HepG2 (cell line): ENCODE data around the gene P4HTM. TPM values are rescaled to one million over a fixed set of nuclear protein-coding genes. Genes with fewer than 3 reads are reported as not detected.

Experiments
- CCAR2 ChIP-seq: fragments of 200-400 bp; formaldehyde crosslinking; optimal IDR thresholded peaks from 2 replicates; pipeline ENCODE3; 2018; ENCODE audit warnings: low read depth, mild to moderate bottlenecking, low read length, moderate library complexity
- CENPT ChIP-seq: sonication (generic); formaldehyde crosslinking; IDR thresholded peaks from 2 replicates; pipeline ENCODE4 v1.8.0; 2022; ENCODE audit warnings: low read depth, mild to moderate bottlenecking, moderate library complexity, missing genetic modification reagents
- EEA1 ChIP-seq: sonication (generic); formaldehyde crosslinking; IDR thresholded peaks from 2 replicates; pipeline ENCODE4 v1.5.1; 2020; ENCODE audit warnings: mild to moderate bottlenecking, missing genetic modification reagents, borderline replicate concordance
- ELK4 ChIP-seq: sonication (generic); formaldehyde crosslinking; IDR thresholded peaks from 2 replicates; pipeline ENCODE4 v1.9.0; 2021; ENCODE audit warnings: missing genetic modification reagents, borderline replicate concordance
- FOXO1 ChIP-seq: sonication (generic); formaldehyde crosslinking; IDR thresholded peaks from 2 replicates; pipeline ENCODE4 v1.4.0; 2020; ENCODE audit warnings: missing genetic modification reagents
- GTF2F1 ChIP-seq: fragments of 150-350 bp; IDR thresholded peaks from 2 replicates; pipeline ENCODE4 v1.6.1; 2014; ENCODE audit warnings: low read length
- HINFP ChIP-seq: sonication (generic); formaldehyde crosslinking; IDR thresholded peaks from 2 replicates; pipeline ENCODE4 v1.4.0; 2020; ENCODE audit warnings: low read depth, mild to moderate bottlenecking, missing genetic modification reagents
- KAT2B ChIP-seq: fragments of 150-350 bp; IDR thresholded peaks from 2 replicates; pipeline ENCODE4 v1.6.1; 2014; ENCODE audit warnings: low read depth, low read length, borderline replicate concordance
- NKX3-1 ChIP-seq: sonication (generic); formaldehyde crosslinking; IDR thresholded peaks from 2 replicates; pipeline ENCODE4 v1.5.0; 2020; ENCODE audit warnings: missing genetic modification reagents
- RBAK ChIP-seq: sonication (generic); formaldehyde crosslinking; IDR thresholded peaks from 2 replicates; pipeline ENCODE4 v1.5.1; 2020; ENCODE audit warnings: mild to moderate bottlenecking, missing genetic modification reagents
- SAP130 ChIP-seq: IDR thresholded peaks from 2 replicates; pipeline ENCODE4 v1.6.1; 2016; ENCODE audit warnings: low read depth
- SNAPC5 ChIP-seq: sonication (generic); formaldehyde crosslinking; IDR thresholded peaks from 2 replicates; pipeline ENCODE4 v1.8.1; 2023; ENCODE audit warnings: mild to moderate bottlenecking, missing genetic modification reagents, borderline replicate concordance
- TP53 ChIP-seq: sonication (generic); formaldehyde crosslinking; conservative IDR thresholded peaks from 2 replicates; pipeline ENCODE4 v1.4.0; 2020; ENCODE audit warnings: missing genetic modification reagents
- ZKSCAN5 ChIP-seq: sonication (generic); formaldehyde crosslinking; IDR thresholded peaks from 2 replicates; pipeline ENCODE4 v1.5.1; 2020; ENCODE audit warnings: mild to moderate bottlenecking, missing genetic modification reagents
- ZNF124 ChIP-seq: sonication (generic); formaldehyde crosslinking; IDR thresholded peaks from 2 replicates; pipeline ENCODE4 v1.4.0; 2020; ENCODE audit warnings: missing genetic modification reagents
- ZNF17 ChIP-seq: sonication (generic); formaldehyde crosslinking; IDR thresholded peaks from 2 replicates; pipeline ENCODE4 v1.5.0; 2020; ENCODE audit warnings: mild to moderate bottlenecking, missing genetic modification reagents
- ZNF274 ChIP-seq: sonication (generic); formaldehyde crosslinking; IDR thresholded peaks from 2 replicates; pipeline ENCODE4 v1.5.1; 2020; ENCODE audit warnings: mild to moderate bottlenecking, missing genetic modification reagents
- ZNF281 ChIP-seq: sonication (generic); formaldehyde crosslinking; IDR thresholded peaks from 2 replicates; pipeline ENCODE4 v1.4.0; 2020; ENCODE audit warnings: missing genetic modification reagents, borderline replicate concordance
- ZNF674 ChIP-seq: sonication (generic); formaldehyde crosslinking; IDR thresholded peaks from 2 replicates; pipeline ENCODE4 v1.5.0; 2020; ENCODE audit warnings: low read depth, mild to moderate bottlenecking, missing genetic modification reagents
- polyA plus RNA-seq, 8 experiments: library from polyadenylated mRNA; depleted of rRNA in 3 of 8; stranded (reverse) in 7 of 8; unstranded in 1 of 8; fragments of >200 nt; fragmentation: Illumina TruSeq in 4 of 8; extraction: Trizol in 4 of 8; gene quantifications; 2 replicates each; pipeline versions ENCODE4 v1.2.1 to v1.2.3, GENCODE V29; 2011 to 2016; ENCODE audit warnings: low read depth in 4 of 8, missing spikeins in 1 of 8, mixed read lengths in 1 of 8; ENCODE audit not compliant: insufficient read depth in 1 of 8
- total RNA-seq, 5 experiments: library from RNA; depleted of rRNA; stranded (reverse); fragments of >200 nt; fragmentation: Illumina TruSeq; extraction: Trizol; gene quantifications; 2 replicates each; pipeline ENCODE4 v1.2.3, GENCODE V29; 2016; ENCODE audit warnings: low read depth in 1 of 5
- TF ChIP-seq, protein P1 (sequence below): IDR thresholded peaks from 2 replicates; pipeline ENCODE4 v1.6.1; 2016; ENCODE audit warnings: low read depth
- TF ChIP-seq, protein P2 (sequence below): sonication (generic); formaldehyde crosslinking; IDR thresholded peaks from 2 replicates; pipeline ENCODE4 v1.4.0; 2020; ENCODE audit warnings: missing genetic modification reagents

P4HTM gene
- total and polyA plus RNA-seq, 2 of the 13 experiments (the other 11 are each of a cell fraction or from before 2014, with no cell fraction given) = 0.01 TPM; not detected in 1

GRCh38 chr3:49028673-49029562 lies 38.9 kb downstream of the P4HTM start, which contains the start of gene IMPDH2 (continued):
- TF ChIP-seq ELK4 (CRISPR knock-in tag) = peak; percentile 67; the same call in 1 of the 2 replicates
- TF ChIP-seq, protein P1, sequence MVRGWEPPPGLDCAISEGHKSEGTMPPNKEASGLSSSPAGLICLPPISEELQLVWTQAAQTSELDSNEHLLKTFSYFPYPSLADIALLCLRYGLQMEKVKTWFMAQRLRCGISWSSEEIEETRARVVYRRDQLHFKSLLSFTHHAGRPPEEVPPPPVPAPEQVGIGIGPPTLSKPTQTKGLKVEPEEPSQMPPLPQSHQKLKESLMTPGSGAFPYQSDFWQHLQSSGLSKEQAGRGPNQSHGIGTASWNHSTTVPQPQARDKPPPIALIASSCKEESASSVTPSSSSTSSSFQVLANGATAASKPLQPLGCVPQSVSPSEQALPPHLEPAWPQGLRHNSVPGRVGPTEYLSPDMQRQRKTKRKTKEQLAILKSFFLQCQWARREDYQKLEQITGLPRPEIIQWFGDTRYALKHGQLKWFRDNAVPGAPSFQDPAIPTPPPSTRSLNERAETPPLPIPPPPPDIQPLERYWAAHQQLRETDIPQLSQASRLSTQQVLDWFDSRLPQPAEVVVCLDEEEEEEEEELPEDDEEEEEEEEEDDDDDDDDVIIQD = peak; percentile 67
- peak; percentile 39; the same call in 1 of the 2 replicates for TF ChIP-seq ZNF281 (CRISPR knock-in tag)
- peak; percentile 91 for TF ChIP-seq NKX3-1 (CRISPR knock-in tag)
- TF ChIP-seq CENPT (CRISPR knock-in tag) = 0 out of 2 replicates have a peak, but pooled peaks have one; percentile 75
- TF ChIP-seq SNAPC5 = no peak
- no peak for TF ChIP-seq CCAR2
- peak; percentile 81; the same call in 1 of the 2 replicates for TF ChIP-seq HINFP (CRISPR knock-in tag)
- TF ChIP-seq ZNF674 = no peak
- peak; percentile 58 for TF ChIP-seq FOXO1
- no peak for TF ChIP-seq RBAK (CRISPR knock-in tag)
- peak; percentile 92 for TF ChIP-seq SAP130
- no peak for TF ChIP-seq ZNF274 (CRISPR knock-in tag)
- TF ChIP-seq ZNF124 (CRISPR knock-in tag) = peak; percentile 91
- TF ChIP-seq ZKSCAN5 (CRISPR knock-in tag) = no peak
- 0 out of 2 replicates have a peak, but pooled peaks have one; percentile 73 for TF ChIP-seq TP53 (CRISPR knock-in tag)
- no peak for TF ChIP-seq KAT2B
- no peak for TF ChIP-seq ZNF17 (CRISPR knock-in tag)
- peak; percentile 94 for TF ChIP-seq EEA1 (CRISPR knock-in tag)
- TF ChIP-seq, protein P2, sequence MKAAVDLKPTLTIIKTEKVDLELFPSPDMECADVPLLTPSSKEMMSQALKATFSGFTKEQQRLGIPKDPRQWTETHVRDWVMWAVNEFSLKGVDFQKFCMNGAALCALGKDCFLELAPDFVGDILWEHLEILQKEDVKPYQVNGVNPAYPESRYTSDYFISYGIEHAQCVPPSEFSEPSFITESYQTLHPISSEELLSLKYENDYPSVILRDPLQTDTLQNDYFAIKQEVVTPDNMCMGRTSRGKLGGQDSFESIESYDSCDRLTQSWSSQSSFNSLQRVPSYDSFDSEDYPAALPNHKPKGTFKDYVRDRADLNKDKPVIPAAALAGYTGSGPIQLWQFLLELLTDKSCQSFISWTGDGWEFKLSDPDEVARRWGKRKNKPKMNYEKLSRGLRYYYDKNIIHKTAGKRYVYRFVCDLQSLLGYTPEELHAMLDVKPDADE (CRISPR knock-in tag) = no peak
- TF ChIP-seq GTF2F1 = no peak
